OCI-LY1 (cell line): ENCODE data around the gene TMC6.

Source experiments
- EZH2 ChIP-seq: fragments of 200-600 bp; sonication (generic), shearing (Covaris generic); IDR thresholded peaks from 2 replicates; pipeline ENCODE4 v1.8.0; 2017; ENCODE audit warnings: borderline replicate concordance, mixed run types, mild to moderate bottlenecking, antibody characterized with exemption, low read length, moderate library complexity, mixed read lengths
- TF ChIP-seq, protein P1 (sequence below): fragments of 200-600 bp; sonication (generic), shearing (Covaris generic); IDR thresholded peaks from 2 replicates; pipeline ENCODE4 v1.5.1; 2017; ENCODE audit warnings: mild to moderate bottlenecking, antibody characterized with exemption, low read length, moderate library complexity, mixed read lengths

DNA sequence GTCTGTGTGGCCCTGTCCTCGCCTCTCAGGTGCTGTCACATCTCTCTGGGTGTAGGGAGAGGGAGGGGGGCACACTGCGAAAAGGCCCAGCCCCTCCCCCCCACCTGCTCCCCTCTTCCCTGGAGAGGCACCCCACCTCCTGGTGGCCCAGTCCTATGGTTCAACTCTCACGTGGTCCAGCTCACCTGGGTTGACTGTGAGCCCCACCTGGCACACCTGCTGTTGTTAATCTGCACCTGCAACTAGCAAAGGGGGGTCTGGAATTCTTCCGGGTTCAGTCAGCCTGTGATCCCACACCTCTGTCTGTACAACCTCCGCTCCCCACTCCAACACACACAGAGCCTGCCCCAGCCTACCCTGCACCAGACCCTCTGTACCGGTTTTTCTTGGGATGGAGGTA, 37.9 kb upstream of the TMC6 start:
- TF ChIP-seq, protein P1, sequence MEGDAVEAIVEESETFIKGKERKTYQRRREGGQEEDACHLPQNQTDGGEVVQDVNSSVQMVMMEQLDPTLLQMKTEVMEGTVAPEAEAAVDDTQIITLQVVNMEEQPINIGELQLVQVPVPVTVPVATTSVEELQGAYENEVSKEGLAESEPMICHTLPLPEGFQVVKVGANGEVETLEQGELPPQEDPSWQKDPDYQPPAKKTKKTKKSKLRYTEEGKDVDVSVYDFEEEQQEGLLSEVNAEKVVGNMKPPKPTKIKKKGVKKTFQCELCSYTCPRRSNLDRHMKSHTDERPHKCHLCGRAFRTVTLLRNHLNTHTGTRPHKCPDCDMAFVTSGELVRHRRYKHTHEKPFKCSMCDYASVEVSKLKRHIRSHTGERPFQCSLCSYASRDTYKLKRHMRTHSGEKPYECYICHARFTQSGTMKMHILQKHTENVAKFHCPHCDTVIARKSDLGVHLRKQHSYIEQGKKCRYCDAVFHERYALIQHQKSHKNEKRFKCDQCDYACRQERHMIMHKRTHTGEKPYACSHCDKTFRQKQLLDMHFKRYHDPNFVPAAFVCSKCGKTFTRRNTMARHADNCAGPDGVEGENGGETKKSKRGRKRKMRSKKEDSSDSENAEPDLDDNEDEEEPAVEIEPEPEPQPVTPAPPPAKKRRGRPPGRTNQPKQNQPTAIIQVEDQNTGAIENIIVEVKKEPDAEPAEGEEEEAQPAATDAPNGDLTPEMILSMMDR = no peak
- no peak for TF ChIP-seq EZH2
